Stimulated activated CD4-positive, alpha-beta T cell treated with anti-CD3 and anti-CD28 coated beads, TNF-alpha, amount 100 ng/mL, for 4 hours (primary cell): ENCODE results near the gene NXPH4.

Experiments
- DNase-seq, 3 experiments: peaks; one replicate each; pipeline ENCODE4 v3.0.0-alpha.2; 2020; ENCODE audit warnings: low read depth in 3 of 3

NXPH4 gene

GRCh38 chr12:57273516-57273915 lies 56.9 kb downstream of the NXPH4 start:
- no peak for DNase-seq
